Measurements from ENCODE around the gene TBC1D22A.

DNA sequence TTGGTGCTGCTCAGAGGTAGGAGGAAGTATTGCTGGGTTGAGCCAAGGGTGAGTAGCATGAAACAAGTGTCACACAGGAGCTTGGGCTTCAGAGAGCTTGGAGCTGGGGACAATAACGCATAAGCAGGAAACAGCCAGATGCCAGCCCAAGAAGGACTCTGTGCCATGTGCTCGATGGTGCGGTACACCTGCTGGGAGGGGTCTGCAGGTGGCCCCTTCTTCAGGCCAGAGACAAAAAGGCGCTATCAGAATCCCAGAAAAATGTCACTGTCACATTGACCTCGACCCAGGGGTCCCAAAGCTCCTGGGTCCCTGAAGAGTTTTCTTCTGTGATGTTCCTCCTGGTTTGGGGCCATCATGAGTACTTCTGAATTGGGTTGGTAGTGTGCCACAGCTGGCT lies 244.4 kb downstream of the TBC1D22A start:
- TF ChIP-seq CTCF (IDR thresholded peaks at IDR 0.05; ENCODE audit: poor library complexity, severe bottlenecking) (no peak), POLR2AphosphoS5 (IDR thresholded peaks at IDR 0.05) (no peak), MXI1 (conservative IDR thresholded peaks at IDR 0.05; ENCODE audit: poor library complexity, severe bottlenecking) (no peak), EP300 (conservative IDR thresholded peaks at IDR 0.05; ENCODE audit: poor library complexity, severe bottlenecking) (no peak), TAF1 (IDR thresholded peaks at IDR 0.05; ENCODE audit: low read depth) (no peak), RAD21 (conservative IDR thresholded peaks at IDR 0.05) (no peak)
- TF ChIP-seq, protein P1, sequence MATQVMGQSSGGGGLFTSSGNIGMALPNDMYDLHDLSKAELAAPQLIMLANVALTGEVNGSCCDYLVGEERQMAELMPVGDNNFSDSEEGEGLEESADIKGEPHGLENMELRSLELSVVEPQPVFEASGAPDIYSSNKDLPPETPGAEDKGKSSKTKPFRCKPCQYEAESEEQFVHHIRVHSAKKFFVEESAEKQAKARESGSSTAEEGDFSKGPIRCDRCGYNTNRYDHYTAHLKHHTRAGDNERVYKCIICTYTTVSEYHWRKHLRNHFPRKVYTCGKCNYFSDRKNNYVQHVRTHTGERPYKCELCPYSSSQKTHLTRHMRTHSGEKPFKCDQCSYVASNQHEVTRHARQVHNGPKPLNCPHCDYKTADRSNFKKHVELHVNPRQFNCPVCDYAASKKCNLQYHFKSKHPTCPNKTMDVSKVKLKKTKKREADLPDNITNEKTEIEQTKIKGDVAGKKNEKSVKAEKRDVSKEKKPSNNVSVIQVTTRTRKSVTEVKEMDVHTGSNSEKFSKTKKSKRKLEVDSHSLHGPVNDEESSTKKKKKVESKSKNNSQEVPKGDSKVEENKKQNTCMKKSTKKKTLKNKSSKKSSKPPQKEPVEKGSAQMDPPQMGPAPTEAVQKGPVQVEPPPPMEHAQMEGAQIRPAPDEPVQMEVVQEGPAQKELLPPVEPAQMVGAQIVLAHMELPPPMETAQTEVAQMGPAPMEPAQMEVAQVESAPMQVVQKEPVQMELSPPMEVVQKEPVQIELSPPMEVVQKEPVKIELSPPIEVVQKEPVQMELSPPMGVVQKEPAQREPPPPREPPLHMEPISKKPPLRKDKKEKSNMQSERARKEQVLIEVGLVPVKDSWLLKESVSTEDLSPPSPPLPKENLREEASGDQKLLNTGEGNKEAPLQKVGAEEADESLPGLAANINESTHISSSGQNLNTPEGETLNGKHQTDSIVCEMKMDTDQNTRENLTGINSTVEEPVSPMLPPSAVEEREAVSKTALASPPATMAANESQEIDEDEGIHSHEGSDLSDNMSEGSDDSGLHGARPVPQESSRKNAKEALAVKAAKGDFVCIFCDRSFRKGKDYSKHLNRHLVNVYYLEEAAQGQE (IDR thresholded peaks at IDR 0.05; ENCODE audit: borderline replicate concordance), result no peak
